OCI-LY3 (cell line): Measurements from ENCODE around the gene PYGB.

Experiments used
- H2AFZ ChIP-seq: fragments of 200-600, 300-600 bp; shearing (Covaris generic); 2 replicates; pipeline ENCODE4 v1.6.0; 2014; ENCODE audit warnings: antibody characterized with exemption, low read depth, low read length
- H3K27ac ChIP-seq: fragments of 200-600, 300-600 bp; sonication (generic); 2 replicates; pipeline ENCODE4 v1.5.1; 2014; ENCODE audit warnings: mild to moderate bottlenecking, low read length, moderate library complexity, mixed read lengths
- H3K27me3 ChIP-seq: fragments of 200-600, 300-600 bp; sonication (generic); 2 replicates; pipeline ENCODE4 v1.6.1; 2014; ENCODE audit warnings: low read depth, low read length, mixed read lengths
- H3K36me3 ChIP-seq: fragments of 200-600, 300-600 bp; sonication (generic); replicated peaks from 2 replicates; pipeline ENCODE3; 2014; ENCODE audit warnings: low read depth, low read length, mixed read lengths
- H3K4me1 ChIP-seq: fragments of 300-600, 200-600 bp; sonication (generic); 2 replicates; pipeline ENCODE4 v1.6.1; 2014; ENCODE audit warnings: low read length, mixed read lengths
- H3K4me2 ChIP-seq: fragments of 200-600, 300-600 bp; sonication (generic); 2 replicates; pipeline ENCODE4 v1.6.1; 2014; ENCODE audit warnings: low read length, mixed read lengths
- H3K4me3 ChIP-seq: fragments of 300-600, 200-600 bp; sonication (generic); 2 replicates; pipeline ENCODE4 v1.5.1; 2014; ENCODE audit warnings: antibody characterized with exemption, mild to moderate bottlenecking, low read length, moderate library complexity
- H3K79me2 ChIP-seq: fragments of 300-600, 200-600 bp; shearing (Covaris generic); 2 replicates; pipeline ENCODE4 v1.6.1; 2014; ENCODE audit warnings: mild to moderate bottlenecking, low read length, mixed read lengths
- H3K9ac ChIP-seq: fragments of 300-600, 200-600 bp; shearing (Covaris generic); 2 replicates; pipeline ENCODE4 v1.6.0; 2014; ENCODE audit warnings: mild to moderate bottlenecking, low read length, moderate library complexity
- H3K9me3 ChIP-seq: fragments of 200-600, 300-600 bp; shearing (Covaris generic); 2 replicates; pipeline ENCODE4 v1.6.1; 2014; ENCODE audit warnings: low read length, mixed read lengths; ENCODE audit not compliant: insufficient read depth
- H4K20me1 ChIP-seq: fragments of 200-600, 300-600 bp; sonication (generic); 2 replicates; pipeline ENCODE4 v1.6.1; 2016; ENCODE audit warnings: low read length, mixed read lengths; ENCODE audit not compliant: insufficient read depth
- CTCF ChIP-seq: fragments of 200-600, 300-600 bp; sonication (generic); IDR thresholded peaks from 2 replicates; pipeline ENCODE4 v1.5.1; 2014; ENCODE audit warnings: antibody characterized with exemption, low read length, low read depth
- EZH2phosphoT487 ChIP-seq: fragments of 200-600 bp; shearing (Covaris generic); IDR thresholded peaks from 2 replicates; pipeline ENCODE4 v1.6.1; 2018; ENCODE audit warnings: antibody characterized with exemption, mixed run types, low read depth

PYGB gene

DNA sequence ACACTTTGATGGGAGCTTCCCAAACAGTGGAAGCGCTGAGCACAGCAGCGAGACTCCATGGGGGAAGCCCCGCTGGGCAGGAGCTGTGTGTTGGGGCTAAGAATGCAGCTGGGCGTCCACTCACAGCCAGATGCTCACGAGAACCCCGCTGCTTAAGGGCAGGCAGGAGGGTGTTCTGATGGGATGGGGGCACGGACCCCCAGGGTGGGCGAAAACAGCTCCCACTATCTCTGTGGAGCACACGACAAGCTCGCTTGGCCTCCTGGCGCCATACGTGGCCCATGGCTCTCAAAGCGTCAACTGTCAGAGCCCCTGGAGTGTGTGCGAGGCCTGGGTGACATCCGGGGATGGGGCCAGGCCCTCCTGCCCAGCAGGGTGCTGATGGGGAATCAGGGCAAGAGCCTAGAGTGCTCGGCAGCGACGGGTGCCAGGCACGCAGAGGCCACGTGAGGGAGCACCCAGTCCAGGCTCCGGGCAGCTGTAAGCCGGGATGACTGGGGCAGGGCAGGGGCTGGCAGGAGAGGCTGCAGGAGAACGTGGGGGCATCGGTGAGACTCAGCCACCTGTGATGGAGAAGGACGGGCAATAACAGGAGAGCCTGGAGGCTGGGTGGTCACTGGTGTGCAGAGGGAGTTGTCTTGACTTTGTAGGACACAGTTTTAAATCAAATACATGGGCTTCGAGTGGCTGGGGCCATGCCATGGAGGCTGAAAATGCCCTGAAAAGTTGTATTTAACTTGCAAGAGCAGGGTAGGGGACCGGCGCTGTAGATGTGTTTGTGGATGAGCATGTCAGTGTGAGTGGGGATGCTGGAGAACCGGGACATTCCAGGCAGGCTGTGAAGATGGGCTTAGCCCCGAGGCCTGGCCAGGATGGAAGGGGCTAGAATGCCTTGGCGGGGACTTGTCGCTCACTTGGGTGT lies 27.3 kb downstream of the PYGB start:
- H3K4me2 ChIP-seq, result no peak overlapping the region
- no peak overlapping the region for H3K9ac ChIP-seq
- TF ChIP-seq EZH2phosphoT487, result no peak
- TF ChIP-seq CTCF, result no peak
- no peaks in the 10 kb centered on the region for H3K79me2 ChIP-seq
- peaks cover 4% of the 10 kb centered on the region for H3K4me1 ChIP-seq
- H4K20me1 ChIP-seq, result peaks cover 11% of the 10 kb centered on the region; the same call in 1 of the 2 replicates
- H3K4me3 ChIP-seq, result no peak overlapping the region
- no peaks in the 10 kb centered on the region for H3K9me3 ChIP-seq
- no peak overlapping the region for H3K27ac ChIP-seq
- no peaks in the 10 kb centered on the region for H3K27me3 ChIP-seq
- H2AFZ ChIP-seq, result no peak overlapping the region
- peaks cover 36% of the 10 kb centered on the region for H3K36me3 ChIP-seq

- H3K27ac ChIP-seq, result no peak overlapping the region
- H2AFZ ChIP-seq, result no peak overlapping the region
- peaks cover 12% of the 10 kb centered on the region for H3K4me1 ChIP-seq
- no peaks in the 10 kb centered on the region for H3K79me2 ChIP-seq
- no peaks in the 10 kb centered on the region for H3K9me3 ChIP-seq
- peaks cover 40% of the 10 kb centered on the region for H3K36me3 ChIP-seq
- no peaks in the 10 kb centered on the region for H3K27me3 ChIP-seq
- no peak for TF ChIP-seq CTCF
- TF ChIP-seq EZH2phosphoT487, result no peak
- H3K9ac ChIP-seq, result no peak overlapping the region
- H3K4me3 ChIP-seq, result no peak overlapping the region
- H3K4me2 ChIP-seq, result no peak overlapping the region
- peaks cover 19% of the 10 kb centered on the region for H4K20me1 ChIP-seq
These were observed 28.1 kb downstream of the PYGB start for GRCh38 chr20:25275813-25276532.

DNA sequence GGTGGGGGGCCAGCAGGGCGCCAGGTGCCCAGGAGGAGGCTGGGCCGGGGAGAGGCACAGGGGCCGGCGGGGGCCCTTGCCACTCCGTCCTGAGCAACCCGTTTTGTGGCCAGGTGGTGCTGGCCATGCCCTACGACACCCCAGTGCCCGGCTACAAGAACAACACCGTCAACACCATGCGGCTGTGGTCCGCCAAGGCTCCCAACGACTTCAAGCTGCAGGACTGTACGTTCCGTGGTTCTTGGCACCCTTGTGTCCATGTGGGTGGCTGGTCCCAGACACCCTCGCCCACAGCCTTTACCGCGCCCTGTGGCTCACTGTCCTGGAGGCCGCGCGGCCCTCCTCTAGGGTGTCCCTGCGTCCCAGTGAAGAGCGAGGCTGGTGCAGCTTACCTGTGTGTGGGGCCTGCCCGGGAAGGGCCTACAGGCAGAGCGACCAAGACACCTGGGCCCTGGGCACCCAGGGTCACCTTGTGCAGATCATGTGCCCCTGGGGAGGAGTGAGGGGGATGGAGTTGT lies 28.7 kb downstream of the PYGB start:
- H2AFZ ChIP-seq, result no peak overlapping the region
- H3K4me2 ChIP-seq, result no peak overlapping the region
- H3K9me3 ChIP-seq, result no peaks in the 10 kb centered on the region
- no peak overlapping the region for H3K4me3 ChIP-seq
- no peak overlapping the region for H3K9ac ChIP-seq
- peaks cover 23% of the 10 kb centered on the region for H4K20me1 ChIP-seq
- H3K27ac ChIP-seq, result no peak overlapping the region
- H3K79me2 ChIP-seq, result no peaks in the 10 kb centered on the region
- TF ChIP-seq CTCF (no peak), EZH2phosphoT487 (no peak)
- H3K4me1 ChIP-seq, result peaks cover 18% of the 10 kb centered on the region
- no peaks in the 10 kb centered on the region for H3K27me3 ChIP-seq
- H3K36me3 ChIP-seq, result peaks cover 37% of the 10 kb centered on the region
